GM12878 (cell line): ENCODE data around the gene ZNF396. TPM values are rescaled to one million over a fixed set of nuclear protein-coding genes. Genes with fewer than 3 reads are reported as not detected.

Source experiments
- ATAC-seq: fragments of 200-7000 bp; cut with Tn5 transposase; 3 replicates; pipeline ENCODE4 v1.9.1; 2020; ENCODE audit warnings: mild to moderate bottlenecking, moderate library complexity
- BruUV-seq: library from RNA; stranded (reverse); fragments of 400-500 nt; replicated peaks from 2 replicates; lab custom pipeline; 2021; lab: Mats Ljungman, UMichigan
- CTCF ChIA-PET: fragments of 300-600 bp; sonication (Branson Sonifier 250); formaldehyde crosslinking; extraction: SDS; loops from one replicate; lab custom pipeline; 2021; ENCODE audit warnings: inconsistent platforms; lab: Yijun Ruan, JAX
- POLR2A ChIA-PET: fragments of 350-600 bp; formaldehyde crosslinking; extraction: SDS; loops from one replicate; lab custom pipeline; 2021; ENCODE audit warnings: inconsistent platforms; lab: Charles Lee
- RAD21 ChIA-PET: fragments of 300-600 bp; sonication (Branson Sonifier 250); formaldehyde crosslinking; loops from one replicate; lab custom pipeline; 2023; ENCODE audit warnings: antibody characterized with exemption; ENCODE audit not compliant: unreplicated experiment; lab: Charles Lee
- SMC1A ChIA-PET: fragments of 300-600 bp; sonication (Branson Sonifier 250); formaldehyde crosslinking; loops from one replicate; lab custom pipeline; 2023; ENCODE audit not compliant: unreplicated experiment, uncharacterized antibody; lab: Charles Lee
- DNase-seq: peaks from one replicate; pipeline ENCODE4 v3.0.0-alpha.2; 2011; ENCODE audit warnings: low read depth, low spot score
- FAIRE-seq: peaks from 3 replicates; lab custom pipeline; 2011; peaks lifted over from hg19 to GRCh38; lab: Jason Lieb, UNC
- H2AFZ ChIP-seq: 2 replicates; pipeline ENCODE4 v1.6.0; 2011; ENCODE audit warnings: low read depth, low read length, control low read depth; ENCODE audit not compliant: control insufficient read depth
- H3K27ac ChIP-seq: 2 replicates; pipeline ENCODE4 v1.5.1; 2011; ENCODE audit warnings: control low read depth; ENCODE audit not compliant: control insufficient read depth, insufficient read depth
- H3K27me3 ChIP-seq, 2 experiments: replicated peaks in 1 of 2; 2 replicates each; pipeline versions ENCODE4 v1.6.0 to v1.6.1; 2011; ENCODE audit warnings: low read length in 1 of 2; ENCODE audit not compliant: control insufficient read depth in 2 of 2, insufficient read depth in 2 of 2
- H3K36me3 ChIP-seq, 2 experiments: 2 replicates each; pipeline ENCODE4 v1.5.1; 2011; ENCODE audit warnings: low read length in 1 of 2; ENCODE audit not compliant: control insufficient read depth in 2 of 2, insufficient read depth in 2 of 2
- H3K4me1 ChIP-seq: 2 replicates; pipeline ENCODE4 v1.6.1; 2011; ENCODE audit warnings: mild to moderate bottlenecking, low read length, moderate library complexity, mixed read lengths; ENCODE audit not compliant: control insufficient read depth, insufficient read depth
- H3K4me2 ChIP-seq: 2 replicates; pipeline ENCODE4 v1.6.0; 2011; ENCODE audit warnings: control low read depth; ENCODE audit not compliant: control insufficient read depth, insufficient read depth
- H3K4me3 ChIP-seq: fragments of 200-600 bp; sonication (generic); 2 replicates; pipeline ENCODE4 v1.5.1; 2016
- H3K79me2 ChIP-seq: 2 replicates; pipeline ENCODE4 v1.6.0; 2011; ENCODE audit warnings: low read length; ENCODE audit not compliant: control insufficient read depth, insufficient read depth
- H3K9ac ChIP-seq: 2 replicates; pipeline ENCODE4 v1.8.0; 2011; ENCODE audit warnings: low read length, control low read depth, mixed read lengths; ENCODE audit not compliant: control insufficient read depth, insufficient read depth
- H3K9me3 ChIP-seq: replicated peaks from 3 replicates; pipeline ENCODE4 v1.5.1; 2011; ENCODE audit warnings: mild to moderate bottlenecking, low read length; ENCODE audit not compliant: control insufficient read depth, insufficient read depth
- H4K20me1 ChIP-seq: 2 replicates; pipeline ENCODE4 v1.6.0; 2011; ENCODE audit not compliant: control insufficient read depth, insufficient read depth
- BACH1 ChIP-seq: fragments of 450-650 bp; IDR thresholded peaks from 2 replicates; pipeline ENCODE4 v1.6.1; 2017; ENCODE audit warnings: mild to moderate bottlenecking, borderline replicate concordance
- CBFB ChIP-seq: IDR thresholded peaks from 2 replicates; pipeline ENCODE4 v1.6.1; 2016; ENCODE audit warnings: antibody characterized with exemption, low read depth
- CHD4 ChIP-seq: fragments of 200-600 bp; sonication (generic); IDR thresholded peaks from 2 replicates; pipeline ENCODE4 v1.6.1; 2016; ENCODE audit warnings: mild to moderate bottlenecking
- EGR1 ChIP-seq, 2 experiments: IDR thresholded peaks; 1 replicate in 1 of 2; 2 replicates in 1 of 2; pipeline ENCODE4 v1.6.1; 2011 to 2012; ENCODE audit warnings: low read depth in 2 of 2, low read length in 2 of 2, borderline replicate concordance in 1 of 2, mild to moderate bottlenecking in 1 of 2, moderate library complexity in 1 of 2
- HDAC6 ChIP-seq: fragments of 200-600 bp; sonication (generic); IDR thresholded peaks from one replicate; pipeline ENCODE4 v1.8.0; 2017; ENCODE audit warnings: antibody characterized with exemption; ENCODE audit not compliant: unreplicated experiment
- HSF1 ChIP-seq: fragments of 150-350 bp; IDR thresholded peaks from 2 replicates; pipeline ENCODE4 v1.6.1; 2014; ENCODE audit warnings: mild to moderate bottlenecking, low read depth, low read length
- IKZF1 ChIP-seq: fragments of 450-650 bp; conservative IDR thresholded peaks from 2 replicates; pipeline ENCODE4 v1.6.1; 2017; ENCODE audit warnings: antibody characterized with exemption, mild to moderate bottlenecking
- KLF5 ChIP-seq: fragments of 450-650 bp; IDR thresholded peaks from 2 replicates; pipeline ENCODE4 v1.6.1; 2014; ENCODE audit warnings: mild to moderate bottlenecking; ENCODE audit not compliant: partially characterized antibody
- NKRF ChIP-seq: fragments of 450-650 bp; conservative IDR thresholded peaks from 2 replicates; pipeline ENCODE4 v1.6.1; 2017; ENCODE audit warnings: mild to moderate bottlenecking, moderate library complexity
- NR2F1 ChIP-seq: fragments of 450-650 bp; conservative IDR thresholded peaks from 2 replicates; pipeline ENCODE4 v1.6.1; 2017; ENCODE audit warnings: mild to moderate bottlenecking
- PML ChIP-seq: IDR thresholded peaks from 2 replicates; pipeline ENCODE4 v1.6.1; 2012; ENCODE audit warnings: low read length, inconsistent platforms
- ZBED1 ChIP-seq: IDR thresholded peaks from 2 replicates; pipeline ENCODE4 v1.6.1; 2016; ENCODE audit warnings: borderline replicate concordance
- WGBS: methylation state at CpG from one replicate; pipeline ENCODE4 v1.1.6; 2016; ENCODE audit warnings: low lambda C conversion rate; ENCODE audit not compliant: insufficient replicate concordance, insufficient coverage; ENCODE audit errors: missing lambda C conversion rate; 5-methylcytosine and 5-hydroxymethylcytosine counted together
- in situ Hi-C: fragments of 300-500 bp; cut with MboI; formaldehyde crosslinking; loops from 9 replicates; pipeline ENCODE4 v1.14.3; 2018; ENCODE audit warnings: mixed read lengths
- intact Hi-C: fragments of 100-400 bp; cut with micrococcal nuclease; formaldehyde crosslinking; loops from one replicate; pipeline ENCODE4 v1.14.2; 2022; ENCODE audit not compliant: unreplicated experiment
- polyA plus RNA-seq, 11 experiments: library from polyadenylated mRNA; depleted of rRNA in 4 of 11; unstranded in 6 of 11; stranded (reverse) in 5 of 11; fragments of >200 nt; fragmentation: Nextera tagmentation in 4 of 11; fragmentation: Illumina TruSeq in 1 of 11; extraction: Ambion mirVana in 4 of 11; extraction: Trizol in 1 of 11; gene quantifications; 1 replicate in 1 of 11; 2 replicates in 10 of 11; pipeline versions ENCODE4 v1.2.1 to v1.2.3, GENCODE V29; 2011 to 2016; ENCODE audit warnings: inconsistent platforms in 2 of 11, missing spikeins in 2 of 11, low read depth in 1 of 11
- total RNA-seq, 4 experiments: library from RNA; depleted of rRNA in 3 of 4; stranded (reverse); fragments of >200 nt in 3 of 4; fragmentation: Illumina TruSeq in 1 of 4; extraction: Trizol in 1 of 4; gene quantifications; 2 replicates each; pipeline versions ENCODE4 v1.2.1 to v1.2.3, GENCODE V29; 2013 to 2021

The ZNF396 gene
- total and polyA plus RNA-seq, 10 of the 15 experiments (the other 5 are each of a cell fraction or from before 2014, with no cell fraction given): 0.14 to 0.79 (median 0.47) TPM

- Histone ChIP-seq H3K4me2 (no peak overlapping the region), H4K20me1 (no peaks in the 10 kb centered on the region), H3K9me3 (no peaks in the 10 kb centered on the region; the same call in 2 of the 3 replicates), H3K27ac (no peak overlapping the region), H3K4me1 (no peaks in the 10 kb centered on the region), H3K36me3 (no peaks in the 10 kb centered on the region), H3K79me2 (no peaks in the 10 kb centered on the region), H3K27me3 (no peaks in the 10 kb centered on the region), H2AFZ (no peak overlapping the region), H3K9ac (no peak overlapping the region), H3K4me3 (no peak overlapping the region)
- no TSS peak for BruUV-seq
- ChIA-PET SMC1A (no interaction called here), CTCF (interaction anchor here (0.5 kb wide), 1 partner anchor 63 kb away, joined by 3 read pairs; no protein-coding TSS in a partner anchor), POLR2A (no interaction called here), RAD21 (no interaction called here)
- 0% methylated on average over 2 of the region's 2 CpGs for WGBS
- no peak for FAIRE-seq
- intact Hi-C loops: no loop called here
- in situ Hi-C loops: no loop called here
- TF ChIP-seq EGR1 (IDR thresholded peaks at IDR 0.05; ENCODE audit: borderline replicate concordance in 1 of 2, low read depth in 2 of 2, low read length in 2 of 2): no peak
- TF ChIP-seq KLF5: no peak
- TF ChIP-seq ZBED1: no peak
- no peak for TF ChIP-seq HSF1
- ATAC-seq: no peak
- no peak for DNase-seq
Observed at GRCh38 chr18:35352283-35352682, 24.9 kb downstream of the ZNF396 start.

- DNase-seq (no peak), ATAC-seq (no peak), FAIRE-seq (no peak)
- Histone ChIP-seq H3K79me2 (peaks cover 16% of the 10 kb centered on the region), H3K4me2 (no peak overlapping the region), H3K9ac (no peak overlapping the region), H3K27ac (no peak overlapping the region), H3K4me3 (no peak overlapping the region), H3K4me1 (peaks cover 7% of the 10 kb centered on the region; the same call in 1 of the 2 replicates), H3K9me3 (no peaks in the 10 kb centered on the region; the same call in 2 of the 3 replicates), H4K20me1 (no peaks in the 10 kb centered on the region), H3K36me3 (no peaks in the 10 kb centered on the region), H3K27me3 (no peaks in the 10 kb centered on the region), H2AFZ (no peak overlapping the region)
- WGBS: 98% methylated on average over 3 of the region's 3 CpGs
- SMC1A ChIA-PET: interaction anchor here (0.7 to 1.4 kb wide), 2 partner anchors 34 to 1112 kb away, joined by 4 to 5 read pairs; no protein-coding TSS in a partner anchor
- no TSS peak for BruUV-seq
- CTCF ChIA-PET: interaction anchor here (0.6 to 1.1 kb wide), 2 partner anchors 22 to 884 kb away, joined by 3 to 4 read pairs; no protein-coding TSS in a partner anchor
- in situ Hi-C loops (loop anchor here (10.0 kb wide), 1 partner anchor 323 kb away; no protein-coding TSS in a partner anchor), intact Hi-C loops (loop anchor here (10.0 kb wide), 1 partner anchor 303 kb away; the partner anchor contains the start of gene MAPRE2)
- POLR2A ChIA-PET: interaction anchor here (0.6 kb wide), 1 partner anchor 194 kb away, joined by 3 read pairs; no protein-coding TSS in a partner anchor
- RAD21 ChIA-PET: interaction anchor here (0.7 kb wide), 1 partner anchor 109 kb away, joined by 3 read pairs; no protein-coding TSS in a partner anchor
- TF ChIP-seq BACH1 (no peak), IKZF1 (no peak), NKRF (no peak), NR2F1 (no peak), CHD4 (no peak), CBFB (no peak), PML (no peak), HDAC6 (no peak)
Observed at GRCh38 chr18:35348001-35348400, 29.1 kb downstream of the ZNF396 start.
